T1000 (cell line): ENCODE results near the gene MRRF.
"Not testable (repeated sequence)": the region's sequence is repeated elsewhere in the genome, so short reads cannot be mapped to it uniquely, and the experiment has no call there.

Source experiments
- DNase-seq: peaks from one replicate; lab custom pipeline; 2025; ENCODE audit warnings: mixed read lengths; lab: John Stamatoyannopoulos, UW

Gene MRRF

DNA sequence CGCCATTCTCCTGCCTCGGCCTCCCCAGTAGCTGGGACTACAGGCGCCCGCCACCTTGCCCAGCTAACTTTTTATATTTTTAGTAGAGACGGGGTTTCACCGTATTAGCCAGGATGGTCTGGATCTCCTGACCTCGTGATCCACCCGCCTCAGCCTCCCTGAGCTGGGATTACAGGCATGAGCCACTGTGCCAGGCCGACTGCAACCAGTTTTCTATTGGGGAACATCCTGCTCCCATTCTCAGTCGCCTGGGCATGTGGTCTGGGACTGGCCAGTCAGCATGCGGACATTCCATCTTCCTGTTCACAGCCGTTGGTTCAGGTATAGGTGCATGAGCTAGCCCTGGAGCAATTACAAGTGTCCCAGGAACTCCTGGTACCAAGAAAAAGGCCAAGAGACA, 98.4 kb downstream of the MRRF start:
- DNase-seq: not testable (repeated sequence)

DNA sequence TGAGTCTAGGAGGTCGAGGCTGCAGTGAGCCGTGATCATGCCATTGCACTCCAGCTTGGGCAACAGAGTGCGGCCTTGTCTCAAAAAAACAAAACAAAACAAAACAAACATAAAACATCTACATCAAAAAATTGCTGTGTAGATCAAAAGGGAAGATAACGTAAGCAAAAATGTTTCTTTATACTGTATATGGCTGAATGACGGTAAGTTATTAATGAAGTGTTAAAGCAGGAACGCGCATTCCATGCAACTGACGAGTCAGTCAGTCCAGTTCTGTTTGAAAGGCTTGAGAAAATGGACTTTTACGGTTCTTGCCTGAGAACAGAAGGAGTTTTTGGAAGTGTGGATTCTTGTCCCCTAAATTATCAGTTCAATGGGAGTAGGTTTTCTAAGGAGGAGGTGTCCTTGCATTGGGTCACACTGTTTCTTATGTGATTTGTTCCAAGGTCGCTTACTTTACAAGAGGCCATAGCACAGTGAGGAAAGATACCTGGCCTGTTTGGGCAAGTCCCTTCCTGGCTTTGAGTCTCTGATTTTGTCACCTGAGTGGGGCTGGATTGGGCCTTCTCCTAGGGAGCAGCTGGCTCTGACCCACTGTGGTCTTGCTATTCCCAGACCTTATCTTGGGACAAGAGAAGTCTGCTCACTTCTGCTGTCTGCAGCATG, 99.6 kb downstream of the MRRF start:
- DNase-seq: no peak

DNA sequence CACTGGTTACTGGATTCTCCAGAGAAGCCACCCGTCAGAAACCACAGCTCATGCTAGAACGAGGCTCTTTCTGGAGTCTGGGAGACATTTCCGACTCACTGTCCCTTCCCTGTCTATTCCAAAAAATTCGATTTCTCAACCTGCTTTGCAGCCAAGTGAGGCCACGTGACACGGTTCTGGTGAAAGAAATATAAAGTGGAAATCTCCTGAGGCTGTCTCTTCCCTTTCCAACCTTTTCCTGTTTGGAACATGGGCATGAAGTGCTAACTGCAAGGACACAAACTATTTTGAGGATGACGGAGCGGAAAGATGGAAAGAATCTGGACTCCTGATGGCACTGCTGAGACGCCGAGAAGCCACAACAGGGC, 100.1 kb downstream of the MRRF start:
- no peak for DNase-seq

DNA sequence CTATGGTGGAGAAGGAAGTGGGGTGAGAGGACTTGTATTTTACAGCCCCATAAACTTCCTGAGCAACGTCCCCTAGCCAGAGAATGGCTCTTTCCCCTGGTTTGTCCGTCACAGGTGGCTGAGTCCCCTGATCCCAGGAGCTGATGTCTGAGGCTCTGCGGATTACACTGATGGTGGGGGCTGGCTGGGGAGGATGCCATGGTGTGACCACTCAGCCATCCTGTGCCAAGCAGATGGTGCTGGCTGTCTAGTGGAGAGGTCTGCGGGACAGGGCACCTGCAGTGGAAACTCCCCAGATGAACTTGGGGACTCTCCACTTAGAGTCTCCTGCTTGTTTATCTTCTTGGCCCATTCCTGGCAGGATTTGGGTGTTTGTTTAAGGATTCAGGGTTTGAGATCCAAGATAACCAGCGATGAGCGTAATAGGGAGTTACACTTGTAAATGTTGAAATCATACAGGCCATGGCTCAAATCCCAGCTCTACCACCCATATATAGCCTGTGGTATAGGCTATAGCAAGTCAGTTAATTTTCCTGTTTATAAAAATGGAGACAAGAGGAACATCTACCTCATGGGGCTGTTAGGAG, 101.5 kb downstream of the MRRF start:
- no peak for DNase-seq

DNA sequence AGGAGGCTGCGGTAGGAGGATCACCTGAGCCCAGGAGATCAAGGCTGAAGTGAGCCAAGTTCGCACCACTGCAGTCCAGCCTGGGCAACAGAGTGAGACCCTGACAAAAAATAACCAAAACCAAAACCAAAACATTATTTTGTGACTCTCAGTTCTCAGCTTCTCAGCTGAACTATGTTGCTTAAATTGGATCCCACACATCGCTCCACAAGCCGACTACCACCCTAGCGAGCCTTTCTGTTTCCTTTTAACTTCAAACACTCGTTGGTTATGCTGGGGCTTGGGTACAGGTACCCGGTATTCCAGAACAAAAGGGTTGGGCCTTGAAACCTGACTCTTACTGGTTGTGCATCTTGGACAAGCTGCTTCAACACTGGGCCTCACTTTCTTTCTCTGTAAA, 102.4 kb downstream of the MRRF start:
- no peak for DNase-seq

DNA sequence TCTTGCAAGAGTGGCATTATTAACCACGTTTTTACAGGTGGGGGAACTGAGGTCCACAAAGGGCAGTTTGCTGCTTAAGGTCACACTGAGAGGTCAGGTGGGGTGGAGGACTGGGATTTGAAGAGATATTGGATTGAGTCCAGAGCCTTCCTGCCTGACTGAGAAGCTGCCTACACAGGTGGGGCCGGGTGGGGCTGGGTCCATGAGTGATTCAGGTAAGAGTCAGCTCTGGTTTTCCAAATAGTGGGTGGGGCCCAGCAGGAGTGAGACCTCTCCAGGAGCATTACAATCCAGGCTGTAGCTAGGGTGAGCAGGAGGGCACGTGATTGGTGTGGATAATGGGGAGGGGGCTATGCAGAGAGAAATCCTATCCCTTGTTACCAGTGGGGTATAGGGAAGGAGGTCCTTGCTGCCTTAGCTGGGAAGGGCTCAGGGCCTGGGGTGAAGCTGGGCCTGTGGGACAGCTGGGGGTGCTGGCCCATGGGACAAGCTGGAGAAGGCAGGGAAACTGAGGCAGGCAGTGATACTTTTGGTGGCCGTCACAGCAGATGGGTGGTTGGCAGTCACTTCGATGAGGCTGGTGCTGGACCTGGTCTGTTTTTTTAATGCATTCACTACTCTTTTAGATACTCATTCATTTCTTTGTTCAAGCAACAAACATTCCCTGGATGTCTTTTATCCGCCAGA, 103.2 kb downstream of the MRRF start:
- no peak for DNase-seq

DNA sequence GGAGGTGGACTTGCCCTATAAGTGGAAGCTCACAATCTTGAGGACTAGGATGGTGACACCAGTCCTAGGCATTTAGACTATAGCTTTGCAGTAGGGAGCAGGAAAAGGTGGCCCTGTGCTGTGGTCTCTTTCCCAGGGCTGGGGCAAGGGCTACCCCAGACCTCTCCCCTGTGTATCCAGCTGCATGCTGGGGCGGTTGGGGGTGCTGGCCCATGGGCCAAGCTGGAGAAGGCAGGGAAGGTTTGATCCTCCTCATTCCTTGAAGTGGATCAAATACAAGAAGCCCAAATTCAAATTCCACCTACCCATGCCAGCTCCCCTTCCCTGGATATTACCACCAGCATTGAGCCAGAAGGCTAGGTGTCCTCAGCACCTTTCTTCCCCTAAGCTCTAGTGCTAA, 104.0 kb downstream of the MRRF start:
- DNase-seq: no peak

DNA sequence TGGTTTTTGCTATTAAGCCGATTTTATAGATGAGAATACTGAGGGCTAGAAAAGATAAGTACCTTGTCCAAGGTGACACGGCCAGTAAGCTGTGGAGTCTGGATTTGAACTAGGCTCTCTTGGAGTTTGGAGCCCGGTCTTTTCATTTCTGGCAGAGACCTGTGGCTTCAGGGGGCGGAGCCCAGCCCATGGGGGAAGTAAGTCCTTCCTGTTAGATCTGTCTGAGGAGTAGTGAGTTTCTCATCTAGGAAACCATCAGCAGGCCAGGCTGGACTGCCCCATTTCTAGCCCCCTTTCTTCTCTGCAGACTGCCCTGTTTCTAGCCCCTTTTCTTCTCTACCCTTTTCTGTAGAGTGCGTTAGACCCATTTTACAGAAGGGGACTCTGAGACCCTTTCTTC, 105.6 kb downstream of the MRRF start:
- no peak for DNase-seq

DNA sequence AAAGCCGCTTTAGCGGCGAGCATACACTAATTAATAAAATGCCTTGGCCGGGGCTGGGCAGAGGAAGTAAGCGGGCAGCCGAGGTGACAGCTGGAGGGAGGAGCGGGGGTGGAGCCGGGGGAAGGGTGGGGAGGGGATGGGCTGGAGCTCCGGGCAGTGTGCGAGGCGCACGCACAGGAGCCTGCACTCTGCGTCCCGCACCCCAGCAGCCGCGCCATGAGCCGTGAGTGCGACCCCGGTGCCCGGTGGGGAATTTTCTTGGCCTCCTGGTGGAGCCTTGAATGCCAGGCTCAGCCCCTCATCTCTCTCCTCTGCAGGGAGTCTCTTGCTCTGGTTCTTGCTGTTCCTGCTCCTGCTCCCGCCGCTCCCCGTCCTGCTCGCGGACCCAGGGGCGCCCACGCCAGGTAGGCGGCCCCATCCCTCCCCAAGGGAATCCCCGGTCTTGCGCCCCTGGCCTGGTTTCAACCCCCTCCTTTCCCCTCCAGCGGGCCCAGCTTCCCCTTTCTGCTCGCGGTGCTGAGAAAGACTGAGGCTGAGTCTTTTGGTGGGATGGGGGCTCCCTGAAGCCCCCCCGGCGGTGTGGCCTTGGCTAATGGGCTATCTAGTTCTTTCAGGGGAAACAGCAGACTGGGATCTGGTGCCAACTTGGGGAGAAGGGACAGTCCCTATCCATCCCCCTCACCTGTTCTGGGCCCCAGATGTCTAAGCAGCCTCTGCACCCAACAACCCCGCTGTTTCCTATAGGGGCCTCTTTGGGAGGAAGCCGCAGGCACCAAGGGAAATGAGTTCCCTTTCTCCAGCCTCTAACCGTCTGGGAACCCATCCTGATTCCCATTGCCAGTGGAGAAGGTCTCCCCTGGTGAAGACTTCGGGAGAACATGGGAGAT, 106.4 kb downstream of the MRRF start, which contains the start of gene PTGS1:
PTGS1 (plus strand) TSS at position 156 of the 887 bp plus-strand sequence; CDS start at position 217, 61 bp downstream.
- no peak for DNase-seq

DNA sequence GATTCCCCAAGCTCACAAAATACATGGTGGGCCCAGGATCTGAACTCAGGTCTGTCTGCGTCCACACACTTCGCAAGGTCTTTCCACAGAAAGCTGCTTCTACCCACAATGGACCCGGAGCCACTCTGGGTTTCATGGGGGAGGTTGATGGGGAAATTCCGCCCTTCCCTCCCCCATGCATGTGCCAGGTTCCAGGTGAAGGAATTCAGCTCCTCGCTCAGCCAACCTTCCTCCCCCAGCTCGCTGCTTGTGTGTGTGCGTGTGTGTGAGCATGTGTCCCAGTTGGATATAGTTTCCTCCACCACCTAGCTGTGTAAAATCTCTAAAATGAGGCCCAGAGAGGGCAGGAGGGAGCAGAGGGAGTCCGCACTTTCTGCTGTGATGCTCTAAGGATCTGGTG, 107.2 kb downstream of the MRRF start:
- no peak for DNase-seq

DNA sequence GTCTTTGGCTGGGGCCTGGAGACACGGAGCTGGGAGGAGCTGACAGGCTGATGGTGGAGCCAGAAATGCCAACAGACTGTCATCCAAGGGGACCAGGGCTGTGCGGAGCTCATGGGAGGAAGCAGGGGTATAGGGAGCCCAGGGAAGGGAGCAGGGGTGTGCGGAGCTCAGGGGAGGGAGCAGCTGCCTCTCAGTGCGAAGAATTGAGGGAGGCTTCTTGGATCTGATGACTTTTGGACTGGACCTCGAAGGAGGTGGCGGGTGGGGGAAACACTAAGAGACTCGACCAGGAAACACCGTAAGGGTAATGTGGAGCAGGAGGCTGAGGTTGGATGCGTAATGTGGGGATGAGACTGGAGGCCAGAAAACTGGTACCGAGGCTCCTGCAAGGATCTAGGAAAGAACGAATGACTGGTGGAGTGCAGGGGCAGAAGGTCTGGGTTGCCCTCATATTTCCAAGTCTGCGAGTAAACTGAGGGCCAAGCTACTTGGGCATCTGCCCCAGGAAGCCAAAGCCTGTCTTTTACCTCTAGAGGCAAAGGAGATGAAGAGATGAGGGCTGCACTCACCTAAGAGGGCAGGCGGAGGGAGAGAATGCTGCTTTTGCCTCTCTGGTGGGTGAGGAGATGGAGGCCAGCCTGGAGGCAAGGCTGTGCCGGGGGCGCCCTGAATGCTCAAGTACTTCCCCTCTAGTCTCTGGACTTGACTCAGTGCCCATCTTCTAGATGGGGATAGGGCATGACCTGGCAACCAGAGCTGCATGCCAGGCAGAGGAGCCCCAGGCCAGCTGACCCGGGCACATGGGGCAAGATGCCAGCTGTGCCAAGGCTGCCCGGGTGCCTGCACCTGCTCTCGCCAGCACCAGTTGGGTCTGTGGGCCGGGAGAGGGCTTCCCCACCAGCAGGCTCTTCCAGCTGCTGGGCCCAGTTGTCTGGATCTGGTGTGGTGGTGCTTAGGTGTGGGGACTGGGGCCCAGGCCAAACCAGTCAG, 108.5 kb downstream of the MRRF start:
- no peak for DNase-seq

DNA sequence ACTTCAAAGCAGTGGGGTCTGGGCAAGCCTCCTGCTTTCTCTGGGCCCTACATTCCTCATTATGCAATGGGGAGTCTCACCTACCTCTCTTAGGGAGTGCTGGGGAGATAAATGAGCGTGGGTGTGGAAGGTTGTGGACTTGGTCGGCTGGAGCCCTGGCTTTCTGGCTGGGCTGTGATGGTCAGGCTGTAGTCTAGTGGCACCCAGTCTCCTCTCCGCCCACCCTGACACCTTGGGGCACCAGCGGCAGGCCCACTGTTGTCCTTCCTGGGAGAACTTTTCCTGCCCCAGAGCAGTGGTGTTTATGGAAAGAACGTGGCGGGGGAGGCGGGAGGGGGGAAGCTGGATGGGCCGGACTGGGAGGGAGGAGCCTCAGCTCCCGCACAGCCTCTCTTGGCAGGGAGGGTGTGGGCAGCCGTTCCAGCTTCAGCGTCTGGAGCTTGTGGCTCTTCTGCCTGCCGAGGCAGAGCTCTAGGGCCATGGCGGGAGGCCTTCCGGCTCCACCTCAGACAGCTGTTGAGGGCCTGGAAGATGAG, 110.3 kb downstream of the MRRF start:
- peak; percentile 31 for DNase-seq

DNA sequence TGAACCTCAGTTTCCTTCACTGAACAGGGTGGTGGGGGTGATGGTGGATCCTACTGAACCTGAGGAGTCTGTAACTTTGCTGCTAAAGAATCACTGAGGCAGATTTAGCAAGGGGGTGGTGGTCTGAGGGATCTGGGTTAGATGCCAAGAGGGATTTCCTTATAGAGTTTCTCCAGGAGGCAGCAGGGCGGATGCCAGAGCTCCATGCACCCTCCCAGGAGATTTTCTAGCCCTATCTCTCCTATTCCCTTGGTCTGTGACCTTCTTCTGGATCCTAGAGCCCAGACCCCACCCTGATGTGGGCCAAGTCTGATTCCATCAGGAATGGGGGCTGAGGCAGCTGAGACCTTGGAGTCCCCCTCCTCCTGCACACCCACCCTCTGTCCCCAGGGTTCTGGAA, 112.1 kb downstream of the MRRF start:
- DNase-seq: no peak

DNA sequence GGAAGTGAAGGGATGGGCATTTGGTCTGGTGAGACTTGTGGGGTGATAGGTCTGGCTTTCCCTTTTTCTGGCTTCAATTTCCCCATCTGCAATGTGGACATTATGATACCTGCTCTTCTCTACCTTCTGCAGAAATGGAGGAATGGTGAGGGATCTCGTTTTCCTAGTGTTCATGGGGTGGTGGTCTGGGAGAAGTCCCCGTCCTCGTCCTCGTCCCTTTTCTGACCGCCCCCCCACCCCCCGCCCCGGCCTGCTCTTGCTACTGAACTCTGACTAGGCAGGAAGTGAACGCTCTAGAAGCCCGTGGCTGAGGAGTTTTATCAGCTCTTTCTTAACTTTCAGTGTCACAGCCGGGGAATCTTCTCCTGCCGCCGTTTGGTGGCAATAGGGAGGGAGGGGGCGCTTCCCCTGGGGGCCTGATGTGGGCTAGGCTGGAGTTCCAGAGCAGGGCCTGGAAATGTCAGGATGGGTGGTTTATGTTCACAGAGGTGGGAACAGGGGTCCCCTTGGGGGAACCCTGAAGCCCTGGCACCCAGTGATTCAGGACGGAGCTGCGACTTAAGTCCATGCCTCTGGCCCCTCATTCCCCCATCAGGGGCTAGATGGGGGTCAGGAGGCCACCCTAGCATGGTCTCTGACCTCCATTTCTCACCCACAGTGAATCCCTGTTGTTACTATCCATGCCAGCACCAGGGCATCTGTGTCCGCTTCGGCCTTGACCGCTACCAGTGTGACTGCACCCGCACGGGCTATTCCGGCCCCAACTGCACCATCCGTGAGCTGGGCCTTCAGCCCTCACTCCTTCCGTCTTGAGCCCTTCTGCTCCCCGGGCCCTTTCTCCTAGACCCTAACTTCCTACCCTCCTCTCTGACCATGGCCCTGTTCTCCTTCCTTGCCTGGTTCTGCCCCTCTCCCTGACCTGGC, 112.8 kb downstream of the MRRF start:
- no peak for DNase-seq

DNA sequence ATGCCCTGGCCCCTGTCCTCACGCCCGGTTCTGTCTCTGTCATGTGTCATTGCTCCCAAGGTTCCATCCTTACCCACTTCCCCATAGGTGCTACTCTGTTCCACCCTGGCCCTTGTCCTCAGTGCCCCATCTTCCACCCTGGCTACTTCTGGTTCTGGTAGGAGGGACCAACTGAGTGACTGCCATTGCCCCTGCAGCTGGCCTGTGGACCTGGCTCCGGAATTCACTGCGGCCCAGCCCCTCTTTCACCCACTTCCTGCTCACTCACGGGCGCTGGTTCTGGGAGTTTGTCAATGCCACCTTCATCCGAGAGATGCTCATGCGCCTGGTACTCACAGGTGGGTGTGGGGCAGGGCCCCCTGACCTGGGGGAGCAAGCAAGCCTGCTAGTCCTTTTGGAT, 113.6 kb downstream of the MRRF start:
- DNase-seq: no peak

DNA sequence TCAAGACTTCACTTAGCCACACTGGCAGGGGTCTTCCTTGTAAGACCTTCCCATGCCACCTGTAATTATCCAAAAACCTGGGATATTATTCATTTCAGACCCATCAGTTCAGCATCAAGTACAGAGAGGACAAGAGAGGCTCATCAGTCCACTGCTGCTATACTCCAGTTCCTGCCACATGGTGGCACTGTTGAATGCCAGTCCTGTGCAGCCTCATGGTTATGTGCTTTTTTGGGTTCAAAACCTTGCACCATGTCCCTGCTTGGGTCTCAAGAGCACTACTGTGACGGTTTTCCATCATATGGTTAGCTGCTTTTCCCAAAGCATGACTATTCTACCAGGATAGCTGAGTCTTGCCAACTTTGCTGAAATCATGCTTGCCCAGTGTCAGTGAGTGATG, 114.7 kb downstream of the MRRF start:
- no peak for DNase-seq

DNA sequence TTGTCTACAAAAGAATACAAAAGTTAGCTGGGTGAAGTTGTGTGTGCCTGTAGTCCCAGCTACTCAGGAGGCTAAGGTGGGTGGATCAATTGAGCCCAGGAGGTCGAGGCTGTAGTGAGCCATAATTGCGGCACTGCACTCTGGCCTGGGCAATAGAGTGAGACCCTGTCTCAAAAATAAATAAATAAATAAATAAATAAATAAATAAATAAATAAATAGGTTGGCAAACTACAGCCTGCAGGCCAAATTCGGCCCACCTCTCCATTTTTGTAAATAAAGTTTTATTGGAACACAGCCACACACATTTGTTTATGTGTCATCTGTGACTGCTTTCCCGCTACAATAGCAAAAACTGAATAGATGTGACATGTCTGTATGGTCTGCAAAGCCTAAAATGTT, 115.6 kb downstream of the MRRF start:
- DNase-seq: no peak
